Activated CD4-positive, alpha-beta memory T cell treated with anti-CD3 and anti-CD28 coated beads for 36 hours (primary cell): ENCODE measurements around the gene PITRM1. TPM values are rescaled to one million over a fixed set of nuclear protein-coding genes. Genes with fewer than 3 reads are reported as not detected.

Experiments used
- CTCF ChIA-PET: fragments of 350-600 bp; sonication (Branson Sonifier 250); formaldehyde crosslinking; loops from one replicate; lab custom pipeline; 2021; ENCODE audit warnings: antibody characterized with exemption, inconsistent platforms; lab: Charles Lee
- POLR2A ChIA-PET: fragments of 350-600 bp; sonication (Branson Sonifier 250); formaldehyde crosslinking; loops from one replicate; lab custom pipeline; 2021; ENCODE audit warnings: antibody characterized with exemption; lab: Charles Lee
- DNase-seq: peaks from one replicate; pipeline ENCODE4 v3.0.0-alpha.2; 2020
- H3K27ac Mint-ChIP-seq: one replicate; pipeline ENCODE4 v1.8.0; 2021; ENCODE audit warnings: mixed read lengths
- H3K27me3 Mint-ChIP-seq: one replicate; pipeline ENCODE4 v1.8.0; 2021; ENCODE audit warnings: mixed read lengths
- H3K36me3 Mint-ChIP-seq: one replicate; pipeline ENCODE4 v1.8.0; 2021; ENCODE audit warnings: mixed read lengths
- H3K4me1 Mint-ChIP-seq: one replicate; pipeline ENCODE4 v1.8.0; 2021; ENCODE audit warnings: low read depth, mixed read lengths
- H3K4me3 Mint-ChIP-seq: one replicate; pipeline ENCODE4 v1.8.0; 2021; ENCODE audit warnings: mild to moderate bottlenecking, mixed read lengths
- H3K9me3 Mint-ChIP-seq: one replicate; pipeline ENCODE4 v1.8.0; 2021; ENCODE audit warnings: mixed read lengths
- intact Hi-C: fragments of 100-400 bp; cut with micrococcal nuclease; formaldehyde crosslinking; loops from one replicate; pipeline ENCODE4 v1.15.1; 2023
- total RNA-seq, 2 experiments: library from RNA; stranded (reverse); gene quantifications; one replicate each; pipeline ENCODE4 v1.2.3, GENCODE V29; 2021

PITRM1 gene
- total RNA-seq, 2 experiments from 2014 or later, result 103 to 109 TPM

GRCh38 chr10:3122486-3123205 is 49.9 kb downstream of the PITRM1 start:
- no peak overlapping the region for H3K4me3 Mint-ChIP-seq
- CTCF ChIA-PET, result no interaction called here

GRCh38 chr10:3122034-3122433 is 50.5 kb downstream of the PITRM1 start:
- H3K9me3 Mint-ChIP-seq, result no peaks in the 10 kb centered on the region
- H3K27me3 Mint-ChIP-seq, result no peaks in the 10 kb centered on the region
- H3K4me1 Mint-ChIP-seq, result no peaks in the 10 kb centered on the region
- H3K27ac Mint-ChIP-seq, result no peak overlapping the region
- no peak overlapping the region for H3K4me3 Mint-ChIP-seq
- intact Hi-C loops, result no loop called here
- peaks cover 74% of the 10 kb centered on the region for H3K36me3 Mint-ChIP-seq
- no peak for DNase-seq
- ChIA-PET POLR2A (no interaction called here), CTCF (interaction anchor here (0.6 to 0.8 kb wide), 3 partner anchors 31 to 278 kb away, joined by 3 read pairs; no protein-coding TSS in a partner anchor)

More at GRCh38 chr10:3122486-3123205, 49.9 kb downstream of the PITRM1 start:
- Mint-ChIP-seq H3K27me3 (no peaks in the 10 kb centered on the region), H3K9me3 (no peaks in the 10 kb centered on the region), H3K36me3 (peaks cover 73% of the 10 kb centered on the region), H3K4me1 (no peaks in the 10 kb centered on the region), H3K27ac (no peak overlapping the region)
- intact Hi-C loops, result no loop called here
- no peak for DNase-seq
- POLR2A ChIA-PET, result no interaction called here

GRCh38 chr10:3119796-3120459 is 52.7 kb downstream of the PITRM1 start:
- peaks cover 71% of the 10 kb centered on the region for H3K36me3 Mint-ChIP-seq
- CTCF ChIA-PET, result no interaction called here

GRCh38 chr10:3118641-3119091 is 53.9 kb downstream of the PITRM1 start:
- ChIA-PET CTCF (no interaction called here), POLR2A (no interaction called here)
- Mint-ChIP-seq H3K4me1 (no peaks in the 10 kb centered on the region), H3K27ac (no peak overlapping the region), H3K9me3 (no peaks in the 10 kb centered on the region), H3K27me3 (no peaks in the 10 kb centered on the region), H3K4me3 (no peak overlapping the region), H3K36me3 (peaks cover 73% of the 10 kb centered on the region)
- no peak for DNase-seq
- intact Hi-C loops, result no loop called here

More at GRCh38 chr10:3119796-3120459, 52.7 kb downstream of the PITRM1 start:
- H3K9me3 Mint-ChIP-seq, result no peaks in the 10 kb centered on the region
- H3K27me3 Mint-ChIP-seq, result no peaks in the 10 kb centered on the region
- no peak overlapping the region for H3K27ac Mint-ChIP-seq
- no peaks in the 10 kb centered on the region for H3K4me1 Mint-ChIP-seq
- POLR2A ChIA-PET, result interaction anchor here (0.7 kb wide), 1 partner anchor 135 kb away, joined by 3 read pairs; no protein-coding TSS in a partner anchor
- intact Hi-C loops, result no loop called here
- DNase-seq, result no peak
- no peak overlapping the region for H3K4me3 Mint-ChIP-seq

GRCh38 chr10:3117486-3117885 is 55.1 kb downstream of the PITRM1 start:
- CTCF ChIA-PET, result no interaction called here
- H3K27ac Mint-ChIP-seq, result no peak overlapping the region

GRCh38 chr10:3116508-3117100 is 56.0 kb downstream of the PITRM1 start:
- Mint-ChIP-seq H3K9me3 (no peaks in the 10 kb centered on the region), H3K27me3 (no peaks in the 10 kb centered on the region), H3K4me1 (no peaks in the 10 kb centered on the region), H3K36me3 (peaks cover 75% of the 10 kb centered on the region), H3K27ac (no peak overlapping the region), H3K4me3 (no peak overlapping the region)
- POLR2A ChIA-PET, result no interaction called here
- intact Hi-C loops, result no loop called here
- DNase-seq, result no peak
- CTCF ChIA-PET, result no interaction called here

More at GRCh38 chr10:3117486-3117885, 55.1 kb downstream of the PITRM1 start:
- H3K36me3 Mint-ChIP-seq, result peaks cover 74% of the 10 kb centered on the region
- H3K4me1 Mint-ChIP-seq, result no peaks in the 10 kb centered on the region
- DNase-seq, result no peak
- no peaks in the 10 kb centered on the region for H3K27me3 Mint-ChIP-seq
- no peaks in the 10 kb centered on the region for H3K9me3 Mint-ChIP-seq
- POLR2A ChIA-PET, result no interaction called here
- intact Hi-C loops, result no loop called here
- no peak overlapping the region for H3K4me3 Mint-ChIP-seq

- no peak overlapping the region for H3K27ac Mint-ChIP-seq
- no peaks in the 10 kb centered on the region for H3K4me1 Mint-ChIP-seq
- intact Hi-C loops, result no loop called here
- no peak for DNase-seq
- no peaks in the 10 kb centered on the region for H3K9me3 Mint-ChIP-seq
- H3K36me3 Mint-ChIP-seq, result peaks cover 78% of the 10 kb centered on the region
- ChIA-PET POLR2A (no interaction called here), CTCF (no interaction called here)
- no peaks in the 10 kb centered on the region for H3K27me3 Mint-ChIP-seq
- no peak overlapping the region for H3K4me3 Mint-ChIP-seq
Measured at GRCh38 chr10:3115685-3116084, 56.9 kb downstream of the PITRM1 start.

GRCh38 chr10:3113343-3113720 is 59.2 kb downstream of the PITRM1 start:
- POLR2A ChIA-PET, result no interaction called here
- no peaks in the 10 kb centered on the region for H3K4me1 Mint-ChIP-seq

GRCh38 chr10:3111621-3112163 is 60.9 kb downstream of the PITRM1 start:
- CTCF ChIA-PET, result no interaction called here
- intact Hi-C loops, result no loop called here
- Mint-ChIP-seq H3K36me3 (peaks cover 76% of the 10 kb centered on the region), H3K9me3 (no peaks in the 10 kb centered on the region), H3K4me3 (no peak overlapping the region), H3K27me3 (no peaks in the 10 kb centered on the region), H3K4me1 (no peaks in the 10 kb centered on the region), H3K27ac (no peak overlapping the region)
- POLR2A ChIA-PET, result no interaction called here
- DNase-seq, result no peak

More at GRCh38 chr10:3113343-3113720, 59.2 kb downstream of the PITRM1 start:
- intact Hi-C loops, result no loop called here
- no peaks in the 10 kb centered on the region for H3K9me3 Mint-ChIP-seq
- H3K36me3 Mint-ChIP-seq, result peaks cover 80% of the 10 kb centered on the region
- H3K27ac Mint-ChIP-seq, result no peak overlapping the region
- H3K27me3 Mint-ChIP-seq, result no peaks in the 10 kb centered on the region
- no peak overlapping the region for H3K4me3 Mint-ChIP-seq
- DNase-seq, result no peak
- CTCF ChIA-PET, result no interaction called here

GRCh38 chr10:3110782-3111620 is 61.6 kb downstream of the PITRM1 start:
- intact Hi-C loops, result no loop called here
- ChIA-PET CTCF (no interaction called here), POLR2A (no interaction called here)
- DNase-seq, result no peak
- peaks cover 71% of the 10 kb centered on the region for H3K36me3 Mint-ChIP-seq
- no peaks in the 10 kb centered on the region for H3K9me3 Mint-ChIP-seq
- H3K27me3 Mint-ChIP-seq, result no peaks in the 10 kb centered on the region
- no peaks in the 10 kb centered on the region for H3K4me1 Mint-ChIP-seq
- H3K4me3 Mint-ChIP-seq, result no peak overlapping the region
- no peak overlapping the region for H3K27ac Mint-ChIP-seq

GRCh38 chr10:3109633-3110032 is 62.9 kb downstream of the PITRM1 start:
- intact Hi-C loops, result no loop called here
- no peak for DNase-seq
- no peaks in the 10 kb centered on the region for H3K9me3 Mint-ChIP-seq
- H3K4me3 Mint-ChIP-seq, result no peak overlapping the region
- POLR2A ChIA-PET, result no interaction called here
- H3K27ac Mint-ChIP-seq, result no peak overlapping the region
- peaks cover 69% of the 10 kb centered on the region for H3K36me3 Mint-ChIP-seq
- H3K4me1 Mint-ChIP-seq, result no peaks in the 10 kb centered on the region
- CTCF ChIA-PET, result no interaction called here
- H3K27me3 Mint-ChIP-seq, result no peaks in the 10 kb centered on the region
